ENCODE measurements around the gene C21orf91.

DNA sequence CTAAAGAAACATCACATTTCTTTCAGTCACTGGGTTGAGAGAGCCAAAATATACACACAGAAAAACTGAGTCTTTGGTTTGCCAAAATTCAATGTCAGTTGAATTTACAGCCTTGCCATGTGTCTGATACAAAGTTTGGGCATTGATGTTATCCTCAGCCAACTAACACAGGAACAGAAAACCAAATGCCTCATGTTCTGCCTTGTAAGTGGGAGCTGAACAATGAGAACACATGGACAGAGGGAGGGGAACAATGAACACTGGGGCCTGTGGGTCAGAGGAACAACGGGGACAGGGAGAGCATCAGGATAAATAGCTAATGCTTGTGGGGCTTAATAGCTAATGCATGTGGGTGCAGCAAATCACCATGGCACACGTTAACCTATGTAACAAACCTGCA is 39.6 kb upstream of the C21orf91 start:
- TF ChIP-seq, protein P1, sequence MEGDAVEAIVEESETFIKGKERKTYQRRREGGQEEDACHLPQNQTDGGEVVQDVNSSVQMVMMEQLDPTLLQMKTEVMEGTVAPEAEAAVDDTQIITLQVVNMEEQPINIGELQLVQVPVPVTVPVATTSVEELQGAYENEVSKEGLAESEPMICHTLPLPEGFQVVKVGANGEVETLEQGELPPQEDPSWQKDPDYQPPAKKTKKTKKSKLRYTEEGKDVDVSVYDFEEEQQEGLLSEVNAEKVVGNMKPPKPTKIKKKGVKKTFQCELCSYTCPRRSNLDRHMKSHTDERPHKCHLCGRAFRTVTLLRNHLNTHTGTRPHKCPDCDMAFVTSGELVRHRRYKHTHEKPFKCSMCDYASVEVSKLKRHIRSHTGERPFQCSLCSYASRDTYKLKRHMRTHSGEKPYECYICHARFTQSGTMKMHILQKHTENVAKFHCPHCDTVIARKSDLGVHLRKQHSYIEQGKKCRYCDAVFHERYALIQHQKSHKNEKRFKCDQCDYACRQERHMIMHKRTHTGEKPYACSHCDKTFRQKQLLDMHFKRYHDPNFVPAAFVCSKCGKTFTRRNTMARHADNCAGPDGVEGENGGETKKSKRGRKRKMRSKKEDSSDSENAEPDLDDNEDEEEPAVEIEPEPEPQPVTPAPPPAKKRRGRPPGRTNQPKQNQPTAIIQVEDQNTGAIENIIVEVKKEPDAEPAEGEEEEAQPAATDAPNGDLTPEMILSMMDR (conservative IDR thresholded peaks at IDR 0.05 in 1 of 2, IDR thresholded peaks at IDR 0.05 in 1 of 2; ENCODE audit: extremely low read depth in 1 of 2, insufficient read depth in 1 of 2, low read depth in 1 of 2, low read length in 2 of 2), result no peak
- no peak for TF ChIP-seq EZH2 (IDR thresholded peaks at IDR 0.05; ENCODE audit: borderline replicate concordance, low read length)
